NCI-H345 (cell line): ENCODE measurements around the gene TMPRSS11B.
"Not testable (repeated sequence)": the region's sequence is repeated elsewhere in the genome, so short reads cannot be mapped to it uniquely, and the experiment has no call there.

Experiments used
- DNase-seq: peaks from one replicate; lab custom pipeline; 2025; lab: John Stamatoyannopoulos, UW

TMPRSS11B gene

DNA sequence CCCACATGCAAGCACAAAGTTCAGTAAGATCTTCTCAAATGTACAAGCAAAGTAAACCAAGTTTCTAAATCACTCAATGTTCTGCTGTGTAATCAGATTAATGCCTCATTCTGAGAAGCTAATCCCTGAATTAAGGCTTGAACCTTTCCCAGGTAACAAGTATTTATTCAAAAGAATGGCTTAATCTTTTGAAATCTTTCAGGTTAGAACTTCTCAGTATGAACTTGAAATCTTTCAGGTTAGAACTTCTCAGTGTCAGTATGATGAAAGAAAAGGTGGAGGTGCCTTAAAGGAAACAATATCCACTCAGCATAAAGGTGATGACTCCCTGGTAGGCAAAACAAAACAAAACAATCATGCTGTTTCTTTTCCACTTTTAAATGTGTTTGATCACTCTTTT is 29.0 kb downstream of the TMPRSS11B start:
- no peak for DNase-seq

DNA sequence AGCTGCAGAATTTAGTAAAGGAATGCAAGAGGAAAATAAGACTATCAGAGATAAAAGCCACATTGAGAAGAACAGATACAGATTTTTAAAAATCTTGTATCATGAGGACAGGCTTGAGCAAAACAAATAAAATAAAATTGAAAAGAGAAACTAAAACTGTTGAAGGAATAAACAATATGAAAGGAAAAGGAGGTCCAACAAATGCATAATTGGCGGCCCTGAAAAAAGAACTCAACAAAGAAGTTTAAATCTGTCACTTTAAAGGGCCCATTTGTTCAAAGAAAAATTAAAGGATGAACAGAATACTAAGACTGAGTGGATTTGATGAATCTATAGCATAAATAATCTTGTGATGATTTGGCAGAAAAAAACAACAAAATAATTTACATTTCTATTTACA is 36.5 kb downstream of the TMPRSS11B start:
- DNase-seq, result no peak

DNA sequence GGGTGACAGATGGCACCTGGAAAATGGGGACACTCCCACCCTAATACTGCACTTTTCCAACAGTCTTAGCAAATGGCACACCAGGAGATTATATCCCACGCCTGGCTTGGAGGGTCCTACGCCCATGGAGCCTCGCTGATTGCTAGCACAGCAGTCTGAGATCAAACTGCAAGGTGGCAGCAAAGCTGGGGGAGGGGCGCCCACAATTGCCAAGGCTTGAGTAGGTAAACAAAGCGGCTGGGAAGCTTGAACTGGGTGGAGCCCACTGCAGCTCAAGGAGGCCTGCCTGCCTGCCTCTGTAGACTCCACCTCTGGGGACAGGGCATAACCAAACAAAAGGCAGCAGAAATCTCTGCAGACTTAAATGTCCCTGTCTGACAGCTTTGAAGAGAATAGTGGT is 51.2 kb downstream of the TMPRSS11B start:
- not testable (repeated sequence) for DNase-seq

DNA sequence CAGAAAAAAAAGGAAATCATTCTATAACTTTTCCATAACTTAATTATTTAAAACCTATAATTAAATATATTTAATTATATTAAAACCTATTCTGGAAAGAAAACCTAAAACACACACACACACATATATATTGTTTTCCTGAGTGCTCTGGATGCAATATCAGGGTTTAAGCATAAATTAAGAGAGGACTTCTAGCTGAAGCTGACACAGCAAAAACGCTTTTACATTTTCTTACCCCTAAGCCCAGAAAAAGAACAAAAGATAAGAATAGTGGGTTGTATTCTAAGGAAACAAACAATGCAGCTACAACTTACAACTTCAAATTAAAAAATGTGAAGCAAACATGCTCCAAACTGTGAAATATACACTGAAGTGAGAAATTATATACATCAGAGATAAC is 52.3 kb downstream of the TMPRSS11B start:
- DNase-seq, result no peak

DNA sequence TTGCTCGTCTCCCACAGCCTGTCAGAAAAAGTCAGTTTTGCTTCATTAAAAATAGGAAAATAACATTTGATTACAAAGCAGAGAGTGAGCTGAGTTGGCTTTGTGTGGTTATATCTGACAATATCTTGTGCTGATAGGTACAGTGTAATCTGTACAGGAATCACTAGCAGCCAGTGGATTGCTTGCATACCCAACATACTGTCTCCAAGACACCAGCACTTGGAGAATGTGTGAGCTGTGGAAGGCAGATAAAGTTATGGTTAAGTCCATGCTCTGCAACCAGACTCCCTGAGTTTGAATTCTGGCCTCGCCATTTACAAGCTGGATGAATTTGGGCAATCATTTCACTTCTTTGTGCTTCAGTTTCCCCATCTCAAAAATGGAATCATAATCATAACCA is 58.3 kb downstream of the TMPRSS11B start:
- DNase-seq, result no peak

DNA sequence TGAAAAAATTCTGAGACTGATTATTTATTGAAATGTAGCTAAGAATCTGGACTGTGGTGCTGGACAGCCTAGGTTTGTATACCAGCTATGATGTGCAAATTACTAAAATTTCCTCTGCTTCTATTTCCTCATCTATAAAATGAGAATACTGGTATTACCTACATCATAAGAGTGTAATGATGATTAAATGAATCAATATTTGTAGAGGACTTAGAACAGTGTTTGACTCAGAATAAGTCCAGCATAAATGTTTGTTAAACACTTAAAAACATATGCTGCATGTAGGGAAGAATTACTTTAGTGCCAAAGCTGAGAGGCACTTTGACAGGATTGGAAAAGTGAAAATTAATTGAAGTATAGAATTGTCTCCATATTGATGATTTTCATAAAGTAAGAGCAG is 60.6 kb downstream of the TMPRSS11B start:
- DNase-seq, result no peak

DNA sequence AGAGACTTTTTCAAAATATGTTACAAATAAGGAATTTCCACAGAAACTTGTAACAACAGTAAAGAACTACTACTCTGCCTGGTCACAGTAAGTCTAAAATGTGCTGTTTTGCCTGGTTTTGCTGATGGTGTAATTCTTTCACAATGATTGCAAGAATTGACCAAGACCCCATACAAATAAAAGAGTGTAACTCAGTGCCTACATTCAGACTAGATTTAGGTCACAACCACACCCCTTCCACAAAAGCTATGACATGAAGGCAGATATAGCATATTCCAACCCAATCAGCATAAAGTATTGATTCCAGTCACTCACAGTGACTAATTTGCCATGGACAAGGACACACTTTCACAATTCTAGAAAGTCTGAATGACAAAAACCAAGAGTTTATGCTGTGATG is 62.1 kb downstream of the TMPRSS11B start:
- DNase-seq, result no peak

DNA sequence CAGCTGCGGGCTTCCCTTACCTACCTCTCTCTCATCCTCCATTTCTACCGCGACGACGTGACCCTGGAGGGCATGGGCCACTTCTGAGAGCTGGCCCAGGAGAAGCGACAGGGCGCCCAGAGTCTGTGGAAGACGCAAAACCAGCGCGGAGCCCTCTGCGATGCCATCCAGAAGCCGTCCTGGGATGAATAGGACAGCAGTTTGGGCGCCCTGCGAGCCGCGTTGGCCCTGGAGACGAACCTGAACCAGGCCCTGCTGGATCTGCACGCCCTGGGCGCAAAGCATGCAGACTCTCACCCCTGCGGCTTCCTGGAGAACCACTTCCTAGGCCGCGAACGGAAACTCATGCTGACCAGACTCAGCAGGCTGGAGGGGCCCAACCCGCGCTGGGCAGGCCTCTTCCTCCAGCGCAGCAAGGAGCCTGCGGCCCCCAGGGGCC is 63.1 kb downstream of the TMPRSS11B start:
- no peak for DNase-seq

DNA sequence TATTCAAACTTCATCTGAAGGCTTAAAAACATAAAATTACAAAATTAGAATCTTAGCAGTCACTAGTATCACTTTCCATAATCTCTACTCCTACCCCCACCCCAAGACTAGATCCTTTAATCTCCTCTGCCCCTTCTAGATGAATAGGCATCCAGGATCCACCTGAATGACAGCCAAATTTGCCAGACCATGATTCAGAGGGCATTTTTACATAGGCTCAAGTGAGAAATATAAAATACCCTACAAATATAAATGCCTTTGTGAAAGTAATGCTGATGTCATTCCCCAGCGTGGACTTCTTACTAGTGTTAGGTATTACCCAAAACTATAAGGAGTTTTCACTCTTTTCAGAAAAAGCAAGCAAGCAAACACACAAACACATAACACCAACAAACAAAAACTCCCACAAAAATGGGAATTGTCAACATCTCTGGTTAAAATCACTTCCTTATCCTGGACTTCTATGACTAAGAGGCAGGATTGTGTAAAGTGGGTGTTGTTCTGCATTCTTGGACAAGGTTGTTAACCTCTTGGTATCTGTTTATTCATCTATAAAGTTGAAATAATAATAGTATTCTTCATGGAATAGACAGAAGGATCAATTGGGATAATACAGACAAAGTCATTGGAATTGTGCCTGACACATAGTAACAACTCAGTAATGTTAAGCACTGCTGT is 64.5 kb downstream of the TMPRSS11B start:
- DNase-seq, result no peak

DNA sequence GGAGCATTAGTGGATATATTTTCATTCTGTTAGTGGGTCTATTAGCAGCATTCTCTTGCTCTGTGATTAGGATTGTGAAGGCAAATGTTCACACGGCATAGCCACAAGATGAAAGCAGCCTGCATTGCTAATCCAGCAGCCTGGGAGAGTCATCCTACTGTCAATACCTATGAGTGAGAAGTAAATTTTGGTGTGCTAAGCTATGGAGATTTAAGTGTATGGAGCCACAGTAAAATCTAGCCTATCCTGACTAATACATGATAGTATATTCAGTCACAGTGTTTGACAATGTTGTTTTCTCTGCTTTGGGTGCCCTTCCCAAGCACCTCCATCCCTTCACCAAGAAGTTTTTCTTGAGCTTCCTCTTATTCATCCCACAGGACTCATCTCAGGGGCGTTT is 68.6 kb downstream of the TMPRSS11B start:
- DNase-seq, result no peak
